ENCODE data around the gene ZBTB49.

Gene ZBTB49

GRCh38 chr4:4284827-4285618, 5.0 kb upstream of the ZBTB49 start:
- no peak for DNase-seq (ENCODE audit: low read depth, low spot score)

GRCh38 chr4:4288098-4288497, 2.0 kb upstream of the ZBTB49 start:
- no peak for DNase-seq (ENCODE audit: low read depth, low spot score)

GRCh38 chr4:4289055-4289454, 996 bp upstream of the ZBTB49 start:
- DNase-seq (ENCODE audit: low read depth, low spot score): no peak

- no peak for DNase-seq (ENCODE audit: low read depth, low spot score)
Observed at GRCh38 chr4:4289597-4289940, 482 bp upstream of the ZBTB49 start.

GRCh38 chr4:4293279-4293678, 3.2 kb downstream of the ZBTB49 start:
- DNase-seq (ENCODE audit: low read depth, low spot score): no peak

GRCh38 chr4:4296283-4296846, 6.3 kb downstream of the ZBTB49 start:
- no peak for DNase-seq (ENCODE audit: low read depth, low spot score)

GRCh38 chr4:4299006-4299405, 9.0 kb downstream of the ZBTB49 start:
- DNase-seq (ENCODE audit: low read depth, low spot score): no peak

GRCh38 chr4:4302001-4302400, 11.9 kb downstream of the ZBTB49 start:
- no peak for DNase-seq (ENCODE audit: low read depth, low spot score)

GRCh38 chr4:4302416-4302815, 12.4 kb downstream of the ZBTB49 start:
- no peak for DNase-seq (ENCODE audit: low read depth, low spot score)

GRCh38 chr4:4306920-4307319, 16.9 kb downstream of the ZBTB49 start:
- no peak for DNase-seq (ENCODE audit: low read depth, low spot score)

GRCh38 chr4:4308800-4309441, 18.9 kb downstream of the ZBTB49 start:
- DNase-seq (ENCODE audit: low read depth, low spot score): no peak

GRCh38 chr4:4311193-4311592, 21.1 kb downstream of the ZBTB49 start:
- no peak for DNase-seq (ENCODE audit: low read depth, low spot score)

GRCh38 chr4:4315461-4316149, 25.6 kb downstream of the ZBTB49 start:
- DNase-seq (ENCODE audit: low read depth, low spot score): no peak

- DNase-seq (ENCODE audit: low read depth, low spot score): no peak
Observed at GRCh38 chr4:4316150-4316495, 26.1 kb downstream of the ZBTB49 start.

- no peak for DNase-seq (ENCODE audit: low read depth, low spot score)
Observed at GRCh38 chr4:4317496-4318232, 27.6 kb downstream of the ZBTB49 start.

GRCh38 chr4:4320528-4320927, 30.5 kb downstream of the ZBTB49 start:
- DNase-seq (ENCODE audit: low read depth, low spot score): no peak

GRCh38 chr4:4320951-4321714, 31.1 kb downstream of the ZBTB49 start:
- no peak for DNase-seq (ENCODE audit: low read depth, low spot score)

- DNase-seq (ENCODE audit: low read depth, low spot score): no peak
Observed at GRCh38 chr4:4321951-4322688, 32.1 kb downstream of the ZBTB49 start.

GRCh38 chr4:4323705-4324534, 33.9 kb downstream of the ZBTB49 start:
- DNase-seq (ENCODE audit: low read depth, low spot score): no peak

- no peak for DNase-seq (ENCODE audit: low read depth, low spot score)
Observed at GRCh38 chr4:4325321-4325720, 35.3 kb downstream of the ZBTB49 start.
